WTC11 (cell line): ENCODE measurements around the gene IFITM10.

Source experiments
- CBFB ChIP-seq: sonication (generic); formaldehyde crosslinking; IDR thresholded peaks from 2 replicates; pipeline ENCODE4 v1.8.1; 2022; ENCODE audit warnings: mild to moderate bottlenecking, low read depth, missing genetic modification reagents
- ELF4 ChIP-seq: sonication (generic); formaldehyde crosslinking; IDR thresholded peaks from 2 replicates; pipeline ENCODE4 v1.8.1; 2022; ENCODE audit warnings: low read depth, mild to moderate bottlenecking, moderate library complexity, missing genetic modification reagents
- FOXK1 ChIP-seq: sonication (generic); formaldehyde crosslinking; IDR thresholded peaks from 2 replicates; pipeline ENCODE4 v1.8.0; 2022; ENCODE audit warnings: mild to moderate bottlenecking, moderate library complexity, missing genetic modification reagents
- JAZF1 ChIP-seq: fragments of 250-450 bp; sonication (Bioruptor Pico); IDR thresholded peaks from 2 replicates; pipeline ENCODE4 v1.9.0; 2021; ENCODE audit warnings: moderate library complexity, mild to moderate bottlenecking, inconsistent platforms
- TEAD4 ChIP-seq: sonication (generic); formaldehyde crosslinking; IDR thresholded peaks from 2 replicates; pipeline ENCODE4 v1.8.0; 2022; ENCODE audit warnings: mild to moderate bottlenecking, missing genetic modification reagents
- ZNF232 ChIP-seq: sonication (generic); formaldehyde crosslinking; IDR thresholded peaks from 2 replicates; pipeline ENCODE4 v1.8.0; 2022; ENCODE audit warnings: mild to moderate bottlenecking, missing genetic modification reagents
- TF ChIP-seq, protein P1 (sequence below): sonication (generic); formaldehyde crosslinking; IDR thresholded peaks from 2 replicates; pipeline ENCODE4 v1.8.0; 2023; ENCODE audit warnings: mild to moderate bottlenecking, missing genetic modification reagents

DNA sequence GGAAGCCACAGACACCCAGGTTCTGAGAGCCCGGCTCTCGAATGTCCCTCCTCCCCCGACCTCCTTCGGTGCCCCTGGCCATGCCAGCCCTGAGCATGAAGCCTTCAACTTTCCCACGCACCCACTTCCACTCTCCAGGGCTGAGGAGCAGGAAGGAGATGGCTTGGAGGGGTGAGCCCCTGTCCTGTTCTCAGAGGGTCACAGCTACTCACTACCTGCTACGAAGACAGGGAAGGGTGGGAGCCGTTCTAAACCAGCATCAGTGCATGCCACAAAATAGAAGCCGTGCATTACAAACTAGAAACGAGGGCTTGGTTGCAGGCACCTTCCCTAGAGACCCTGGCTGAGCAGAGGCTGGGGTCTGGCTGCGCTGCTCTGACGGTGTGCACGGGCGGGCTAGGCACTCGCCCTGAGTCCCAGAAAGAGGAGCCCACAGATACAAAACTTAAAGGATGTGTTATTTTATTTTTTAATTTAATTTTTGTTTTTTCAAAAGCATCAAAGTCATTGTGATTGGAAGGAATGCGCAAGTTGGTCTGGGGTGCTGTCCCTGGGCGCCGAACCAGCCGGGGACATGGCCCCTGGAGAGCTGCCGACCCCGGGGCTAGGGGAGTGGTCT, 57.6 kb downstream of the IFITM10 start:
- TF ChIP-seq ELF4 (CRISPR knock-in tag) = no peak
- TF ChIP-seq ZNF232 (CRISPR knock-in tag) = no peak
- TF ChIP-seq, protein P1, sequence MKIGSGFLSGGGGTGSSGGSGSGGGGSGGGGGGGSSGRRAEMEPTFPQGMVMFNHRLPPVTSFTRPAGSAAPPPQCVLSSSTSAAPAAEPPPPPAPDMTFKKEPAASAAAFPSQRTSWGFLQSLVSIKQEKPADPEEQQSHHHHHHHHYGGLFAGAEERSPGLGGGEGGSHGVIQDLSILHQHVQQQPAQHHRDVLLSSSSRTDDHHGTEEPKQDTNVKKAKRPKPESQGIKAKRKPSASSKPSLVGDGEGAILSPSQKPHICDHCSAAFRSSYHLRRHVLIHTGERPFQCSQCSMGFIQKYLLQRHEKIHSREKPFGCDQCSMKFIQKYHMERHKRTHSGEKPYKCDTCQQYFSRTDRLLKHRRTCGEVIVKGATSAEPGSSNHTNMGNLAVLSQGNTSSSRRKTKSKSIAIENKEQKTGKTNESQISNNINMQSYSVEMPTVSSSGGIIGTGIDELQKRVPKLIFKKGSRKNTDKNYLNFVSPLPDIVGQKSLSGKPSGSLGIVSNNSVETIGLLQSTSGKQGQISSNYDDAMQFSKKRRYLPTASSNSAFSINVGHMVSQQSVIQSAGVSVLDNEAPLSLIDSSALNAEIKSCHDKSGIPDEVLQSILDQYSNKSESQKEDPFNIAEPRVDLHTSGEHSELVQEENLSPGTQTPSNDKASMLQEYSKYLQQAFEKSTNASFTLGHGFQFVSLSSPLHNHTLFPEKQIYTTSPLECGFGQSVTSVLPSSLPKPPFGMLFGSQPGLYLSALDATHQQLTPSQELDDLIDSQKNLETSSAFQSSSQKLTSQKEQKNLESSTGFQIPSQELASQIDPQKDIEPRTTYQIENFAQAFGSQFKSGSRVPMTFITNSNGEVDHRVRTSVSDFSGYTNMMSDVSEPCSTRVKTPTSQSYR (CRISPR knock-in tag) = no peak
- no peak for TF ChIP-seq JAZF1 (CRISPR knock-in tag)
- no peak for TF ChIP-seq FOXK1 (CRISPR knock-in tag)
- no peak for TF ChIP-seq CBFB (CRISPR knock-in tag)
- TF ChIP-seq TEAD4 (CRISPR knock-in tag) = no peak
